ENCODE results near the gene CDO1.

Gene CDO1

GRCh38 chr5:115816226-115817081 lies at the start of gene CDO1:
TSS of gene CDO1 (minus strand) at chr5:115816659. CDS start at chr5:115816397, 262 bp downstream.
- no peak for DNase-seq (ENCODE audit: low read depth)

GRCh38 chr5:115859378-115859777 lies 42.9 kb upstream of the CDO1 start:
- DNase-seq (ENCODE audit: low read depth), result no peak

- DNase-seq (ENCODE audit: low read depth), result no peak
These were observed 41.9 kb upstream of the CDO1 start for GRCh38 chr5:115858396-115858795.

- DNase-seq (ENCODE audit: low read depth), result peak; percentile 43
These were observed 41.3 kb upstream of the CDO1 start for GRCh38 chr5:115857626-115858349.

- no peak for DNase-seq (ENCODE audit: low read depth)
These were observed 40.6 kb upstream of the CDO1 start for GRCh38 chr5:115857057-115857479.

GRCh38 chr5:115855959-115856358 lies 39.5 kb upstream of the CDO1 start:
- DNase-seq (ENCODE audit: low read depth), result no peak

- DNase-seq (ENCODE audit: low read depth), result no peak
These were observed 37.7 kb upstream of the CDO1 start for GRCh38 chr5:115854139-115854538.

- no peak for DNase-seq (ENCODE audit: low read depth)
These were observed 34.4 kb upstream of the CDO1 start for GRCh38 chr5:115850744-115851416.

- DNase-seq (ENCODE audit: low read depth), result no peak
These were observed 32.9 kb upstream of the CDO1 start for GRCh38 chr5:115849258-115849798.

- no peak for DNase-seq (ENCODE audit: low read depth)
These were observed 30.8 kb upstream of the CDO1 start for GRCh38 chr5:115847290-115847689.

- no peak for DNase-seq (ENCODE audit: low read depth)
These were observed 27.9 kb upstream of the CDO1 start for GRCh38 chr5:115844321-115844817.

- DNase-seq (ENCODE audit: low read depth), result no peak
These were observed 27.1 kb upstream of the CDO1 start for GRCh38 chr5:115843444-115844130.

GRCh38 chr5:115842952-115843351 lies 26.5 kb upstream of the CDO1 start:
- no peak for DNase-seq (ENCODE audit: low read depth)

GRCh38 chr5:115842089-115842935 lies 25.9 kb upstream of the CDO1 start:
- DNase-seq (ENCODE audit: low read depth), result no peak

GRCh38 chr5:115841382-115842088 lies 25.1 kb upstream of the CDO1 start, which contains the start of the genes AP3S1 and ATG12:
TSS of gene AP3S1 (plus strand) at chr5:115841935. CDS start at chr5:115842038, 103 bp downstream.
TSS of gene ATG12 (minus strand) at chr5:115841565. CDS start at chr5:115841552, 13 bp downstream.
- peak; percentile 81 for DNase-seq (ENCODE audit: low read depth)

GRCh38 chr5:115840873-115841272 lies 24.4 kb upstream of the CDO1 start:
- DNase-seq (ENCODE audit: low read depth), result no peak

- DNase-seq (ENCODE audit: low read depth), result no peak
These were observed 22.5 kb upstream of the CDO1 start for GRCh38 chr5:115838885-115839518.

GRCh38 chr5:115835481-115835880 lies 19.0 kb upstream of the CDO1 start:
- DNase-seq (ENCODE audit: low read depth), result no peak

- no peak for DNase-seq (ENCODE audit: low read depth)
These were observed 14.8 kb upstream of the CDO1 start for GRCh38 chr5:115831163-115831768.
